H9 (cell line): ENCODE data around the gene DYNC1I2. TPM values are rescaled to one million over a fixed set of nuclear protein-coding genes. Genes with fewer than 3 reads are reported as not detected.

Experiments
- DNase-seq: peaks from one replicate; pipeline ENCODE4 v3.0.0-alpha.2; 2017
- H2AFZ ChIP-seq: one replicate; pipeline ENCODE4 v1.6.1; 2013; ENCODE audit warnings: mild to moderate bottlenecking, low read length, control low read depth, moderate library complexity
- H2AK5ac ChIP-seq: 2 replicates; pipeline ENCODE4 v1.6.1; 2013; ENCODE audit warnings: low read length, control low read depth, mixed read lengths; ENCODE audit not compliant: insufficient read length
- H2BK120ac ChIP-seq: one replicate; pipeline ENCODE4 v1.6.1; 2013; ENCODE audit warnings: low read depth, mild to moderate bottlenecking, low read length, control low read depth, inconsistent platforms; ENCODE audit not compliant: poor library complexity, severe bottlenecking
- H2BK12ac ChIP-seq: 2 replicates; pipeline ENCODE4 v1.6.1; 2013; ENCODE audit warnings: low read length, control low read depth, mixed read lengths, low read depth; ENCODE audit not compliant: insufficient read length
- H2BK15ac ChIP-seq: 2 replicates; pipeline ENCODE4 v1.6.1; 2013; ENCODE audit warnings: low read depth, low read length, control low read depth
- H2BK20ac ChIP-seq: one replicate; pipeline ENCODE4 v1.6.1; 2013; ENCODE audit warnings: low read depth, mild to moderate bottlenecking, low read length, control low read depth, inconsistent platforms; ENCODE audit not compliant: poor library complexity, severe bottlenecking
- H2BK5ac ChIP-seq: 2 replicates; pipeline ENCODE4 v1.6.1; 2013; ENCODE audit warnings: low read length, control low read depth, mixed read lengths; ENCODE audit not compliant: insufficient read length
- H3K14ac ChIP-seq: 2 replicates; pipeline ENCODE4 v1.6.1; 2013; ENCODE audit warnings: low read length, control low read depth; ENCODE audit not compliant: insufficient read depth
- H3K18ac ChIP-seq: 2 replicates; pipeline ENCODE4 v1.6.1; 2013; ENCODE audit warnings: low read depth, mild to moderate bottlenecking, mixed read lengths, low read length, control low read depth; ENCODE audit not compliant: insufficient read length
- H3K23ac ChIP-seq: 2 replicates; pipeline ENCODE4 v1.6.1; 2013; ENCODE audit warnings: low read length, control low read depth, mixed read lengths, low read depth; ENCODE audit not compliant: insufficient read length
- H3K23me2 ChIP-seq: 2 replicates; pipeline ENCODE4 v1.6.1; 2013; ENCODE audit warnings: low read depth, mild to moderate bottlenecking, mixed read lengths, low read length, control low read depth; ENCODE audit not compliant: insufficient read length, poor library complexity, severe bottlenecking
- H3K27ac ChIP-seq: 2 replicates; pipeline ENCODE4 v1.5.1; 2013; ENCODE audit warnings: low read length, control low read depth, mixed read lengths, low read depth; ENCODE audit not compliant: insufficient read length
- H3K27me3 ChIP-seq: 2 replicates; pipeline ENCODE4 v1.6.1; 2013; ENCODE audit warnings: low read length, control low read depth, inconsistent platforms; ENCODE audit not compliant: insufficient read depth
- H3K4ac ChIP-seq: 2 replicates; pipeline ENCODE4 v1.6.1; 2013; ENCODE audit warnings: low read depth, mild to moderate bottlenecking, control low read depth, inconsistent platforms, low read length, moderate library complexity
- H3K4me1 ChIP-seq: 2 replicates; pipeline ENCODE4 v1.6.1; 2013; ENCODE audit warnings: low read length, control low read depth, inconsistent platforms; ENCODE audit not compliant: insufficient read depth
- H3K4me2 ChIP-seq: 2 replicates; pipeline ENCODE4 v1.6.1; 2013; ENCODE audit warnings: low read length, control low read depth, mixed read lengths; ENCODE audit not compliant: insufficient read length, insufficient read depth
- H3K56ac ChIP-seq: 2 replicates; pipeline ENCODE4 v1.6.1; 2013; ENCODE audit warnings: low read depth, mild to moderate bottlenecking, mixed read lengths, low read length, control low read depth; ENCODE audit not compliant: insufficient read length
- H3K79me1 ChIP-seq: 2 replicates; pipeline ENCODE4 v1.6.1; 2013; ENCODE audit warnings: low read depth, mild to moderate bottlenecking, moderate library complexity, low read length, control low read depth, inconsistent platforms; ENCODE audit not compliant: insufficient read depth, poor library complexity, severe bottlenecking
- H3K79me2 ChIP-seq: 2 replicates; pipeline ENCODE4 v1.6.1; 2013; ENCODE audit warnings: low read length, control low read depth, inconsistent platforms; ENCODE audit not compliant: insufficient read depth
- H3K9ac ChIP-seq: 2 replicates; pipeline ENCODE4 v1.6.1; 2013; ENCODE audit warnings: low read length, control low read depth, mixed read lengths; ENCODE audit not compliant: insufficient read length; ENCODE audit errors: extremely low read depth
- H3K9me3 ChIP-seq: one replicate; pipeline ENCODE4 v1.6.1; 2013; ENCODE audit warnings: low read depth, low read length, inconsistent platforms; ENCODE audit not compliant: control insufficient read depth
- H3T11ph ChIP-seq: one replicate; pipeline ENCODE4 v1.6.1; 2013; ENCODE audit warnings: mild to moderate bottlenecking, low read length, control low read depth, inconsistent platforms
- H4K20me1 ChIP-seq: one replicate; pipeline ENCODE4 v1.6.1; 2013; ENCODE audit not compliant: control insufficient read depth, insufficient read length, insufficient read depth
- H4K5ac ChIP-seq: 2 replicates; pipeline ENCODE4 v1.6.1; 2013; ENCODE audit warnings: low read depth, mild to moderate bottlenecking, mixed read lengths, low read length, control low read depth; ENCODE audit not compliant: insufficient read length
- H4K8ac ChIP-seq: replicated peaks from 2 replicates; pipeline ENCODE4 v1.6.1; 2013; ENCODE audit warnings: low read length, control low read depth, mixed read lengths, low read depth; ENCODE audit not compliant: insufficient read length
- H4K91ac ChIP-seq: 2 replicates; pipeline ENCODE4 v1.6.1; 2013; ENCODE audit warnings: low read depth, mild to moderate bottlenecking, moderate library complexity, mixed read lengths, low read length, control low read depth; ENCODE audit not compliant: insufficient read length
- H3K27ac Mint-ChIP-seq, 3 experiments: 2 replicates in 2 of 3; 3 replicates in 1 of 3; pipeline ENCODE4 v1.8.0; 2020 to 2021; ENCODE audit warnings: mixed read lengths in 3 of 3, mild to moderate bottlenecking in 1 of 3, moderate library complexity in 1 of 3
- H3K27me3 Mint-ChIP-seq: 2 replicates; pipeline ENCODE4 v1.8.0; 2021; ENCODE audit warnings: low read depth, mild to moderate bottlenecking, moderate library complexity, mixed read lengths
- H3K36me3 Mint-ChIP-seq, 3 experiments: 2 replicates in 2 of 3; 3 replicates in 1 of 3; pipeline ENCODE4 v1.8.0; 2020 to 2021; ENCODE audit warnings: low read depth in 3 of 3, mixed read lengths in 3 of 3; ENCODE audit not compliant: insufficient read depth in 1 of 3
- H3K4me1 Mint-ChIP-seq, 2 experiments: 2 replicates each; pipeline ENCODE4 v1.8.0; 2020; ENCODE audit warnings: mixed read lengths in 2 of 2
- H3K4me3 Mint-ChIP-seq, 2 experiments: 2 replicates in 1 of 2; 3 replicates in 1 of 2; pipeline ENCODE4 v1.8.0; 2020 to 2021; ENCODE audit warnings: mild to moderate bottlenecking in 2 of 2, mixed read lengths in 2 of 2, moderate library complexity in 1 of 2
- H3K9me3 Mint-ChIP-seq, 2 experiments: 2 replicates in 1 of 2; 3 replicates in 1 of 2; pipeline ENCODE4 v1.8.0; 2020; ENCODE audit warnings: mild to moderate bottlenecking in 2 of 2, mixed read lengths in 2 of 2, moderate library complexity in 1 of 2
- WGBS: extraction: QIAGEN DNeasy Blood & Tissue Kit; methylation state at CpG from one replicate; pipeline ENCODE4 v1.1.7; 2013; ENCODE audit warnings: missing lambda C conversion rate, low lambda C conversion rate, mixed read lengths; ENCODE audit not compliant: insufficient read length; ENCODE audit errors: extremely low coverage; 5-methylcytosine and 5-hydroxymethylcytosine counted together
- total RNA-seq: library from RNA; stranded (reverse); gene quantifications from 2 replicates; pipeline ENCODE4 v1.2.1, GENCODE V29; 2021
- TF ChIP-seq, protein P1 (sequence below): fragments of 200-600 bp; sonication (generic); conservative IDR thresholded peaks from 3 replicates; pipeline ENCODE4 v1.8.0; 2021; ENCODE audit warnings: antibody characterized with exemption, mild to moderate bottlenecking

Gene DYNC1I2
- total RNA-seq, 1 experiment from 2014 or later = 73.4 TPM

DNA sequence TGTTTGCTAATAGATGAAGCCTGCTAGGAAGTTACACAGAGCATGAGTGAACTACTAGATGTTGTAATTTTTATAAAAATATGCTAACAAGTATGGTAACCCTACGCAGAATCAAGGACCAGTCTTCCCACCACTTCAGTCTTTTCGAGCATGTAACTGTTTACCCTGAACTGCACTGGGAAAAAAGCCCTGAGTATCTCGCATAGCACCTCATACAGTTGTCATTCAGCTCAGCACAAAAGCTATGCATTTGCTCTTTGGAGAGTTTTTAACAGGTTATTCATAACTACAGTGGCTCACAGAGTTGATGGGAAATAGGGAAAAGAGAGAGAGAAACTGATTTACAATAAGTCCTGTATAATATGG, 42.7 kb downstream of the DYNC1I2 start:
- no peaks in the 10 kb centered on the region for H3K4me1 Mint-ChIP-seq
- Histone ChIP-seq H2BK20ac (no peak overlapping the region), H3K27me3 (no peaks in the 10 kb centered on the region)

More for the DNA sequence above, 42.7 kb downstream of the DYNC1I2 start:
- Histone ChIP-seq H4K20me1 (no peaks in the 10 kb centered on the region), H2BK12ac (no peak overlapping the region), H2BK5ac (no peak overlapping the region), H4K91ac (no peak overlapping the region), H3K4me1 (no peaks in the 10 kb centered on the region), H3K27ac (no peak overlapping the region), H3K79me1 (no peaks in the 10 kb centered on the region), H3K4ac (no peak overlapping the region), H3K23me2 (no peaks in the 10 kb centered on the region), H4K5ac (no peak overlapping the region), H3K56ac (no peak overlapping the region), H3K18ac (no peak overlapping the region), H2BK15ac (no peak overlapping the region), H3K23ac (no peak overlapping the region), H2AK5ac (no peak overlapping the region), H3K9me3 (no peaks in the 10 kb centered on the region), H2BK120ac (no peak overlapping the region), H3K79me2 (no peaks in the 10 kb centered on the region), H2AFZ (no peak overlapping the region), H3K9ac (no peak overlapping the region), H3K4me2 (no peak overlapping the region), H4K8ac (no peak overlapping the region), H3K14ac (no peak overlapping the region), H3T11ph (no peak overlapping the region)
- H3K9me3 Mint-ChIP-seq = no peaks in the 10 kb centered on the region
- H3K27me3 Mint-ChIP-seq = no peaks in the 10 kb centered on the region
- DNase-seq = no peak
- TF ChIP-seq, protein P1, sequence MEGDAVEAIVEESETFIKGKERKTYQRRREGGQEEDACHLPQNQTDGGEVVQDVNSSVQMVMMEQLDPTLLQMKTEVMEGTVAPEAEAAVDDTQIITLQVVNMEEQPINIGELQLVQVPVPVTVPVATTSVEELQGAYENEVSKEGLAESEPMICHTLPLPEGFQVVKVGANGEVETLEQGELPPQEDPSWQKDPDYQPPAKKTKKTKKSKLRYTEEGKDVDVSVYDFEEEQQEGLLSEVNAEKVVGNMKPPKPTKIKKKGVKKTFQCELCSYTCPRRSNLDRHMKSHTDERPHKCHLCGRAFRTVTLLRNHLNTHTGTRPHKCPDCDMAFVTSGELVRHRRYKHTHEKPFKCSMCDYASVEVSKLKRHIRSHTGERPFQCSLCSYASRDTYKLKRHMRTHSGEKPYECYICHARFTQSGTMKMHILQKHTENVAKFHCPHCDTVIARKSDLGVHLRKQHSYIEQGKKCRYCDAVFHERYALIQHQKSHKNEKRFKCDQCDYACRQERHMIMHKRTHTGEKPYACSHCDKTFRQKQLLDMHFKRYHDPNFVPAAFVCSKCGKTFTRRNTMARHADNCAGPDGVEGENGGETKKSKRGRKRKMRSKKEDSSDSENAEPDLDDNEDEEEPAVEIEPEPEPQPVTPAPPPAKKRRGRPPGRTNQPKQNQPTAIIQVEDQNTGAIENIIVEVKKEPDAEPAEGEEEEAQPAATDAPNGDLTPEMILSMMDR = no peak
- WGBS = no CpG with 5 or more reads among the region's 3 CpGs
- H3K4me3 Mint-ChIP-seq = no peak overlapping the region
- H3K27ac Mint-ChIP-seq = no peak overlapping the region
- peaks cover 8 to 63% (median 56%) of the 10 kb centered on the region in 3 experiments; a peak in 6 of 7 replicates for H3K36me3 Mint-ChIP-seq
